Subcutaneous adipose tissue (tissue), 4 donors: ENCODE data around the gene FNDC3A. TPM values are rescaled to one million over a fixed set of nuclear protein-coding genes. Genes with fewer than 3 reads are reported as not detected.

Source experiments
- total RNA-seq, 4 donors: library from RNA; depleted of rRNA; stranded (reverse); fragments of >200 nt; gene quantifications; one replicate each; pipeline ENCODE4 v1.1.0, GENCODE V29; 2016
- TF ChIP-seq, protein P1 (sequence below): fragments of 450-650 bp; IDR thresholded peaks from one replicate; pipeline ENCODE4 v1.5.1; 2016; ENCODE audit warnings: low read depth, mild to moderate bottlenecking, control low read depth, antibody characterized with exemption, moderate library complexity

The FNDC3A gene
- total RNA-seq, 4 donors from 2014 or later, result 30.1 to 61.2 (median 47.2) TPM

DNA sequence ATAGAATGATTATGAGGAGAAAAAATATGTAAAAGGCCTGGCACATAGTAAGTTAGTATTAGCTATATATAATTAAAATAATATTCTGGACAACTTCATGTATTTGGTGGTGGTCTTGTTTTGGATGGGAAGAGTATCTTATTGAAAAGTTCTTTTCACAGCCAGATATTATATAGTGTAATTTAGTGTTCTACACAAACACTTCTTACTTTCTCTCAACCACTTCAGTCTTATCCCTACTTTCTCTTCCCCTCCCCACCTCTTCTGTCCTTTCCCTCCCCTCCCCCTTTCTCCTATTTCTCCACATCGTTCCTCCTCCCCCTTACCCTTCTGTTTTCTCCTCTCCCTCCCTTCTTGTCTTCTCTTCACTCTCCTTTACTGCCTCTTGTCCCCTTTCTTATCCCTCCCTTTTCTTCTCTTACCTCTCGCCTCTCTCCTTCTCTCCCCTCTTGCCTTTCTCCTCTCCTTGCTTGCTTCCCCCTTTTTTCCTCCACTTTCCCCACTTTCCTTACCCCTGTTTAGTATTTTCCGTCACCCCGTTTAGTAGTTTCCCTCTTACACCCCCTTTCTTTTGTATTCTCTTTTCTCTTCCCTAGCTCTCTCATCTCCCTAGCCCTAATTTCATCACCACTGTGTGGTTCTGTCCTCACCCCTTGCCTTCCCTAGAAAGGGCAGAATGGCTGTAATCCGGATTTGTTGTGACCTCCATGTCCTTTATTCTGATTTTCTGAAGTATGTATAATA lies 137.2 kb downstream of the FNDC3A start:
- TF ChIP-seq, protein P1, sequence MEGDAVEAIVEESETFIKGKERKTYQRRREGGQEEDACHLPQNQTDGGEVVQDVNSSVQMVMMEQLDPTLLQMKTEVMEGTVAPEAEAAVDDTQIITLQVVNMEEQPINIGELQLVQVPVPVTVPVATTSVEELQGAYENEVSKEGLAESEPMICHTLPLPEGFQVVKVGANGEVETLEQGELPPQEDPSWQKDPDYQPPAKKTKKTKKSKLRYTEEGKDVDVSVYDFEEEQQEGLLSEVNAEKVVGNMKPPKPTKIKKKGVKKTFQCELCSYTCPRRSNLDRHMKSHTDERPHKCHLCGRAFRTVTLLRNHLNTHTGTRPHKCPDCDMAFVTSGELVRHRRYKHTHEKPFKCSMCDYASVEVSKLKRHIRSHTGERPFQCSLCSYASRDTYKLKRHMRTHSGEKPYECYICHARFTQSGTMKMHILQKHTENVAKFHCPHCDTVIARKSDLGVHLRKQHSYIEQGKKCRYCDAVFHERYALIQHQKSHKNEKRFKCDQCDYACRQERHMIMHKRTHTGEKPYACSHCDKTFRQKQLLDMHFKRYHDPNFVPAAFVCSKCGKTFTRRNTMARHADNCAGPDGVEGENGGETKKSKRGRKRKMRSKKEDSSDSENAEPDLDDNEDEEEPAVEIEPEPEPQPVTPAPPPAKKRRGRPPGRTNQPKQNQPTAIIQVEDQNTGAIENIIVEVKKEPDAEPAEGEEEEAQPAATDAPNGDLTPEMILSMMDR, result no peak

DNA sequence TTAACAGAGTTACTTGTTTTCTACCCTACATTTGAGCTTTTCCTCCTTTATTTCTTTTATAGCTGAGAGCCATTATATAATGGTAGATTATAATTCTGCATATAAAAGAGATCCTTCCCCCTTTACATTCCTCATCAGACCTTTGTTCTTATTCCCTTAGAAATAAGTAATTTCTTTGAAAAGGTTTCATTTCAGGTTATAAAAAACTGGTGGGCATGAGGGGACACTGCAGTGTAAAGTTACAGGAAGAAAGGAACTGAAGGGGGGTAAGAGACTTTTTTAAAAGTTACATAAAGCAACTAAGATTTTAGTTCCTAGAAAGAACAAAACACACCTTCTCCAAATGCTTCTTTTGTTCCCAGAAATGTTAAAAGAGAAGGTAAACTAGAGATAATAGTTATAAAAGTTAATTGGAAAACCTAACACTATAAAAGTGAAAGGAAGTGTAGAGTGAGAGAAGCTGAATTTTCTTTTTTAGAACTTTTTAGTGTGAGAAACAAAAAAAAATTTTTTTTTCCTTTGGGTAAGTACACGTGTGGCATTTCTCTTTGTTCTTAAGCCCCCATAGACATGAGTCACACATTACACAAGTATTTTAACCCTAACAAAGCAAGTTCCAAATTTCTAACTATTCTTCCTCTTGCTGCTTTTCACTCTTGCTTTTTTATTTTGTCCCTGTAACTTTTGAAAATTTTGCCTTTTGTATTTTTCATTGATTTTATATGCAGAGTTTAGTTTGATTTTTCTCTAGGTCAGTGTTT lies 138.0 kb downstream of the FNDC3A start:
- TF ChIP-seq, protein P1, result no peak

DNA sequence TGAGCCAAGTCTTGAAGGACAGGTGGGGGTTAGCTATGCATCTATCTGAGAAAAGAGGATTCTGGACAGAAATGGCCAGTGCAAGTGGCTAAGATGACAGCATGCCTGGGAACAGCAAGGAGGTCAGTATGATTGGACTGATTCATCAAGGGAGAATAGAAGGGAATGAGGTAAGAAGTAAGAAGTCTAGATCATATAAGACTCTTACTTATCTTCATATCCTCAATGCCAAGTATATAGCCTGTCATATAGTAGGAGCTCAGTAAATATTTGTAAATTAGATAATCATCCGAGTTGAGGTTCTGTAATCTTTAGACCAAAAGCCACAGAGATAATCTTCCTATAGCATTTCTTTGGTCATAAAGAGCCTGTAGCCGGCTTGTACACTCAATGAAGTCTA lies 141.2 kb downstream of the FNDC3A start:
- TF ChIP-seq, protein P1, result no peak

GRCh38 chr13:49124693-49125304 lies 149.1 kb downstream of the FNDC3A start:
- TF ChIP-seq, protein P1, result no peak

DNA sequence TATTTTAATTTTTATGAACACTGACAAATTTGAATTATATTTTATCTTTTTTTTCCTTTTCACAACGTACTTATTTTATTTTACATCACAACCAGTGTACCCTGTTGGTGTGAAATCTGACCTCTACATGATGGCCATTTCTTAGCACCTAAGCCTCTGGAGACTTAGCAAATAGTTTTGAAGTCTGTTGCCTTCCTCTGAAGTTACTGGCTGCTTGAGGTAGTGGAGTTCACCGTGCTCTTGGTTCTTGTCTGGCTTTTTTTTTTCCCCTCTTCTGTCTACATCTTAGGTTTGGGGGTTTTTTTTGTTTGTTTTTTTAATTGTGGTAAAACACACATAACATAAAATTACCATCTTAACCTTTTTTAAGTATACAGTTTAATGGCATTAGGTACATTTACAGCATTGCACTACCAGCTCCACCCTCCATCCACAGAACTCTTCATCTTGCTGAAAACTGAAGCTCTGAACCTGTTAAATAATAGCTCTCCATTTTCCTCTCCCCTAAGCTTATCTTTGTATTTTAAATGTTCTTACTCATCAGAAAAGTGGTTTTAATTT lies 150.3 kb downstream of the FNDC3A start:
- TF ChIP-seq, protein P1, result no peak

- TF ChIP-seq, protein P1, result no peak
Observed at GRCh38 chr13:49132479-49133002, 156.8 kb downstream of the FNDC3A start.
